A673 (cell line): ENCODE measurements around the gene ABCA7.

Experiments
- CTCF ChIP-seq: fragments of 300-800, 200-600 bp; sonication (generic); conservative IDR thresholded peaks from 2 replicates; pipeline ENCODE4 v1.5.1; 2017; ENCODE audit warnings: low read depth, mild to moderate bottlenecking, antibody characterized with exemption, low read length, moderate library complexity, mixed read lengths
- EZH2 ChIP-seq: fragments of 200-600 bp; sonication (generic); IDR thresholded peaks from 2 replicates; pipeline ENCODE4 v1.6.1; 2017; ENCODE audit warnings: borderline replicate concordance, low read depth, mild to moderate bottlenecking, mixed read lengths, antibody characterized with exemption, low read length; ENCODE audit not compliant: poor library complexity, severe bottlenecking

- TF ChIP-seq CTCF (no peak), EZH2 (no peak)
Measured at GRCh38 chr19:1046836-1047695, 7.2 kb downstream of the ABCA7 start.
